HG03432 (cell line): ENCODE data around the gene SNN.

Experiments
- ATAC-seq: cut with Tn5 transposase; IDR thresholded peaks from one replicate; pipeline ENCODE4 v1.9.1; 2021; ENCODE audit warnings: mild to moderate bottlenecking, moderate library complexity; ENCODE audit not compliant: unreplicated experiment

SNN gene

GRCh38 chr16:11635113-11635652 lies 33.1 kb upstream of the SNN start:
- ATAC-seq, result no peak

GRCh38 chr16:11635679-11636171 lies 32.5 kb upstream of the SNN start:
- no peak for ATAC-seq

GRCh38 chr16:11636172-11636721 lies 32.0 kb upstream of the SNN start:
- no peak for ATAC-seq

GRCh38 chr16:11637320-11637719 lies 30.9 kb upstream of the SNN start:
- no peak for ATAC-seq

- ATAC-seq, result no peak
Observed at GRCh38 chr16:11638140-11638539, 30.1 kb upstream of the SNN start.

GRCh38 chr16:11639008-11639562 lies 29.2 kb upstream of the SNN start:
- ATAC-seq, result no peak

- ATAC-seq, result no peak
Observed at GRCh38 chr16:11639925-11640899, 28.0 kb upstream of the SNN start.

- no peak for ATAC-seq
Observed at GRCh38 chr16:11640987-11641817, 27.1 kb upstream of the SNN start.

- no peak for ATAC-seq
Observed at GRCh38 chr16:11642765-11643116, 25.5 kb upstream of the SNN start.

GRCh38 chr16:11649276-11649675 lies 19.0 kb upstream of the SNN start:
- no peak for ATAC-seq

- ATAC-seq, result no peak
Observed at GRCh38 chr16:11650641-11651591, 17.3 kb upstream of the SNN start.

GRCh38 chr16:11651796-11652195 lies 16.5 kb upstream of the SNN start:
- no peak for ATAC-seq

GRCh38 chr16:11655655-11656054 lies 12.6 kb upstream of the SNN start:
- no peak for ATAC-seq

GRCh38 chr16:11657556-11657955 lies 10.7 kb upstream of the SNN start:
- ATAC-seq, result no peak

GRCh38 chr16:11658896-11659708 lies 9.2 kb upstream of the SNN start:
- no peak for ATAC-seq

GRCh38 chr16:11660565-11660964 lies 7.7 kb upstream of the SNN start:
- no peak for ATAC-seq

GRCh38 chr16:11662582-11662981 lies 5.7 kb upstream of the SNN start:
- no peak for ATAC-seq

GRCh38 chr16:11665071-11665491 lies 3.2 kb upstream of the SNN start:
- no peak for ATAC-seq
